HCT116 (cell line): ENCODE measurements around the gene POLR3C.

Experiments used
- EZH2 ChIP-seq: fragments of 200-600 bp; sonication (generic); IDR thresholded peaks from 2 replicates; pipeline ENCODE4 v1.6.1; 2017; ENCODE audit warnings: antibody characterized with exemption, mixed run types
- MAX ChIP-seq: IDR thresholded peaks from 2 replicates; pipeline ENCODE4 v1.6.1; 2012
- POLR2AphosphoS5 ChIP-seq: IDR thresholded peaks from 2 replicates; pipeline ENCODE4 v1.6.1; 2011; ENCODE audit warnings: mild to moderate bottlenecking, low read depth, low read length, moderate library complexity
- SIN3A ChIP-seq: IDR thresholded peaks from 2 replicates; pipeline ENCODE4 v1.6.1; 2012; ENCODE audit warnings: low read depth

GRCh38 chr1:145877923-145878486, 54.0 kb downstream of the POLR3C start:
- no peak for TF ChIP-seq MAX
- no peak for TF ChIP-seq SIN3A
- no peak for TF ChIP-seq EZH2
- TF ChIP-seq POLR2AphosphoS5, result no peak
